GM18870 (cell line): ENCODE measurements around the gene EFTUD2.
"Not testable (repeated sequence)": the region's sequence is repeated elsewhere in the genome, so short reads cannot be mapped to it uniquely, and the experiment has no call there.

Experiments
- ATAC-seq: cut with Tn5 transposase; IDR thresholded peaks from one replicate; pipeline ENCODE4 v1.9.1; 2021; ENCODE audit warnings: moderate library complexity; ENCODE audit not compliant: unreplicated experiment

EFTUD2 gene

GRCh38 chr17:44899074-44899782 is at the start of gene EFTUD2:
Gene EFTUD2 (minus strand): TSS chr17:44899445. CDS start chr17:44894521, 4,924 bp downstream.
- no peak for ATAC-seq

- ATAC-seq = no peak
Measured at GRCh38 chr17:44948315-44948795, 49.1 kb upstream of the EFTUD2 start.

DNA sequence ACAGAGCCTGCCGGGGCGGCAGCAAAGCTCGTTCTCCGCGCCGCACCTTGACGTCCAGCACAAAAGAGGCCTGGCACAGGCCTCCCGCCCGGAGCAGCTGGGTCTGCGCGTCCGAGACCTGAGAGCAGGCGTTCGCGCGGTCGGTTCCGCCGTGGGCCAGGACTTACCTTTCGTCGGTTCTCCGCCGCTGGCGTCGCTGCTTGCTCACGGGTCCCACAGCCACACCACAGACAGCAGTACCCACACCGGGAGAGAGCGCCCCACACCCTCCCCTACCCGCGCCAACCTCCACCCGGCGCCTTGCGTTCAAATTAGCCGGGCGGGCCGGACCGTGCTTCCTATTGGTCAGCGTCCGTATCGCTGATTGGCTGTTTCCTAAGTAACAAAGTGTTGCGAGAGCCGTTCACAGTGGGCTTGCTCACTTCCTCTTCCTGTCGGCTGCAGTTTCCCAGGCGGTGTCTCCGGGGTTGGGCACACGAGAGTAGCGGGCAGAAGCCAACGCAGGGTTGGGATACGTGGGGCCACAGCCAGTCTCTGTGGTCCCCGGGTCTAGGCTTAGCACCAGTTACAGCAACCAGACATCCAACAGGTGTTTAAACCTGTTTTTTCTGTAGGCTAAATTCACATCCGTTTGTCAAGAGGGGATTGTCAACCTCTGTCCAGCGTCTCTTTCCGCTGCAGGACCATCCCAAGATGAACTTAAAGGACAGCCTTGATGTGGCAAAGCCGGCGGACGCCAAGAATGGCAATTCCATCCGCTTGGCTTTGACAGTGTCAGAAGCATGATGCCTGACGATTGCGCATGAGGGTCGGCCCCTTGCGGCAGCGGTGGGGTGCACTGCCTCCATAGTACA is 48.4 kb upstream of the EFTUD2 start, which contains the start of gene KIF18B:
TSS of gene KIF18B (minus strand) at position 313 of the 854 bp plus-strand sequence. CDS start 11,429 bp downstream, outside the sequence.
- peak; percentile 82 for ATAC-seq

DNA sequence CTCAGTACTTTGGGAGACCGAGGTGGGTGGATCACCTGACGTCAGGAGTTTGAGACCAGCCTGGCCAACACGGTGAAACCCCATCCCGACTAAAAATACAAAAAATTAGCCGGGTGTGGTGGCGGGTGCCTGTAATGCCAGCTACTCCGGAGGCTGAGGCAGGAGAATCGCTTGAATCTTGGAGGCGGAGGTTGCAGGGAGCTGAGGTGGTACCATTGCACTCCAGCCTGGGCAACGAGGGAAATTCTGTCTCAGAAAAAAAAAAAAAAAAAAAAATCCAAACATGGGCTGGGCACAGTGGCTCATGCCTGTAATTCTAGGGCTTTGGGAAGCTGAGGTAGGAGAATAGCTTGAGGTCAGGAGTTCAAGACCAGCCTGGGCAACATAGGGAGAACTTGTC is 46.4 kb upstream of the EFTUD2 start:
- ATAC-seq = not testable (repeated sequence)

DNA sequence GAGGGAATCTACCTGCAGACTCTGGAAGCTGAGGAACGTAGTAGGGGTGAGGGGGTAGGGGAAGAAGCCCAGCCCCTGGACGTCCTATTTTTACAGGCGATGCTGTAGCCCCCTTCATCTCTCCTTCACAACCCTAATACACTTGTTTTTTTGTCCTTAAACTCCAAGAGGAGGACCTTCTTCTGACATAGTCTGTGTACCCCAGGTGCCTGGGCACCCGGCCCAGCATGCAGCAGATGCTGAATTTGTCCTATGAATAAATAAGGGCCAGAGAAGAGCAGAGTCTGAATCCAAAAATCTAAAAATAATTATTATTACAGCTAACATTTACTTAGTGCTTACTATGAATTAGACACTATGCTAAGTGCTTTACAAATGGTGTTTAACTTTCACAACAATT is 43.2 kb upstream of the EFTUD2 start:
- no peak for ATAC-seq

DNA sequence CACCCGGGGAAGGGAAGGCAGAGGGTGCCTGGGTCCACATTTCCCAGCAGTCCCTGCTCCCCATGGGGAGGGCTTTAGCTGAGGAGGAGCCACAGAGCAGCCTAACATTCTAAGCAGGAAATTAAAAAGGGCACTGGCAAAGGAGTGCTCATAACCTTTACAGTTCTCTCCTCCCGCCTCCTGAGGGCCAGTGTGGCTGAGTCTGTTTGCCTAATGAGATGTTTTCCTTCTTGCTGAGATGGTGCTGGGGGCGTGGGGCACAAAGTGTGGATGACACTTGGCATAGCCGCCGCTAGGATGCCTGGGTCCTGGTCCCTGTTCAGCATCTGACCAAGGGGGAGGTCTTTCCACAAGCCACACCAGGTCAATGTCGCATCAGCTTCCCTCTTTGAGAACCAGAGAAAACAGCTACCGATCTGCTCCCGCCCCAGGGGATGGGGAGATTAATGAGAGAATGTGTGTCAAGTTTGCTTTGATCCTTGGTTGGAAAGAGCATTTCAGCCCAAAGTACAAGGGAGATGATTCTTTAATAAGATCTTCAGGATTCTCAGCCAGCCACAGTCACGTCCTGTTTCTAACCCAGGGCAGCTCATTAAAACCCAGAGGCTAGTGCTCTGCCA is 42.6 kb upstream of the EFTUD2 start:
- ATAC-seq = no peak

DNA sequence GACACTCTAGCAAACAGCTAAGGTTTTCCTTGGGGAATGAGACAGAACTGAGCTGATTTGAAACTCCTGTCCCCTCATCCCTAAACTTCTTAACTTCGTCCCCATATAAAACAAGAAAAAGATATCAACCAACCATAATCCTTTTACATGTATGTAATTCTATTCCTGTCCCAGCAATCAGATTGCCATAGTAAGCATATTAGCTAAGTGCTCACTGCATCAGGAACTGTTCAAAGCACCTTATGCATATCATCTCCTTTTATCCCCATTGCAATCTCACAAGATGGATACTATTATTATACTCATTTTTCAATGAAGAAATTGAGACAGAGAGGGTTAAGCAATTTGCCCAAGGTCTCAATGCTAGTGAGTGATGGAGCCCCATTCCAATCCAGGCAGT is 41.5 kb upstream of the EFTUD2 start:
- ATAC-seq = no peak

- ATAC-seq = no peak
Measured at GRCh38 chr17:44940317-44940716, 41.1 kb upstream of the EFTUD2 start.

- ATAC-seq = no peak
Measured at GRCh38 chr17:44935116-44935515, 35.9 kb upstream of the EFTUD2 start.

- no peak for ATAC-seq
Measured at GRCh38 chr17:44934745-44935105, 35.5 kb upstream of the EFTUD2 start.

DNA sequence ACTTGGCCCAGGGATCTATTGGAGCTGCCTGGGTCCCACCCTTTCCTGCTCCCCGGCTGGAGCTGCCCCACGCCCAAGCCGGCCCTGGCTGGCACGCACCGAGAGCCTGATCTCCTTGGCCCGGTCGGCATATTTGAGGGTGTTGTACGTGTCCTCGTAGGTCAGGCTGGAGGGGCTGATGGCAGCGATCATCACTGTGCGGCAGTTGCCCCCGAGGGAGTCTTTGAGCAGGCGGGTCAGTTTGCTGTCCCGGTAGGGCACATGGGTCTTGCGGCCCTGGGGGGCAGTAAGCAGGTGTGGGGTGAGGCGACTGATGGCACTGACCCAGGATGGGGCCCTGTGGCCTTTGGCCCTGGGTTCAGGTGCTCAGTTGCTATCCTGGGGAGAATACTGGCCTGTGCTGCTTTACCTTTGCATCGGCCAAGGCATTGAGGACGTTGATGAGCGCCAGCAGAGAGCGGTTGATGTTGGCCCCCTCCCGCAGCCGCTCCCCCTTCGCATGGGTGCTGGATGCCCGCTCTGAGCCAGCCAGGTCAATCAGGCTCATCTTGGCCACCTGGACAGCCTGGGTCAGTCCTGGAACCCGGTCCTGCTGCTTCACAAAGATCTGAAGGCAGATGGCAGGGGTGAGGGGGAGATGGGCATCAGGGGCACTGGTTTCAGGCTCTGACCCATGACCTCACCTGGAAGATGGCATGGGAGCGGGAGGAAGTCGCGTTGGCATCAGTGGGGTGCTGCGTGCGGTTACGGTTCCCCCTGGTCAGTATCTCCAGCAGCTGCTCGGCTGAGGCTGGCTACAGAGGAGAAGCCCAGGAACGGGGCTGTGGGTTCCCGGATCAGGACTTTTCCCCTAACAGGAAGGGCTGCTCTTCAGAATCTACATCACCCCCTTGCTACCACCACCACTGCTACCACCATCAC is 34.8 kb upstream of the EFTUD2 start:
- ATAC-seq = no peak

- no peak for ATAC-seq
Measured at GRCh38 chr17:44932787-44933097, 33.5 kb upstream of the EFTUD2 start.

GRCh38 chr17:44932096-44932786 is 33.0 kb upstream of the EFTUD2 start:
- ATAC-seq = no peak

GRCh38 chr17:44931376-44931775 is 32.1 kb upstream of the EFTUD2 start:
- no peak for ATAC-seq

DNA sequence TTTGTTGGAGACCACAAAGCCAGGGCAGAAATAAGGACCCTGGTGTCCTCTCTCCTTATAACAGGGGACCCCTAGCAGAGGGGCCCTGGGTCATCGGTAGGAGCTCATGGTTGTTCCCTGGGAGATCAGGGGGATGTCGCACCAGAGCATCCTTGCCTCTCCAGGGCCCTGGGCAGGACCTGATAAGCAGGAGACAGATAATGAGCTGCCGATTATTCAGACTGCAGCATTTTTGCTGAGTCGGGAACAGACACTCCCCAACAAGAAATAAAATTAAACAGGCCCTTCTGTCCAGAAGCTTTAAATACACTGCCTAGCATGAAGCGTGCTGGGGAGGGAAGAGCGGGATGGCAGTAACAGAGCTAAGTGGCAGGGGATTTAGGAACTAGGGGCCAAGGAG is 31.4 kb upstream of the EFTUD2 start:
- no peak for ATAC-seq

- ATAC-seq = no peak
Measured at GRCh38 chr17:44928950-44929720, 29.9 kb upstream of the EFTUD2 start.

DNA sequence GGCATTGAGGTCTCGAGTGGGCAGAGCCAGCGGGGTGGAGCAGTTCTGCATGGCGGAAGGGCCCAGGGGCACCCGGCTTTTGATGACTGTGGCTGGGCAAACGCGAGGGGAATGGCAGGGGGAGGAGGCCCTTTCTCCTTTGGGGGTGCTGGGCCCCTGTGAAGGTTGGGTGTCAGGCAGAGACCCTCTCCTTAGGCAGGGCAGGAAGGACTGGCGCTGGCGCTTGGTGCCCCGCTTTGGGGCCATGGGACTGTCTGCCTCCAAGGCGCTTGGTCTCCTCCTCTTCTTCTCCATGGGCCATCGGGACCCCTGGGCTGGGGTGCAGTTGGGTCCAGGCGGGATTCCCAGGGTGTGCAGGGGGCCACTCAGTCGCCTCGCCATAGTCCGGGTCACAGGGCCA is 28.9 kb upstream of the EFTUD2 start:
- no peak for ATAC-seq

- no peak for ATAC-seq
Measured at GRCh38 chr17:44927696-44928095, 28.5 kb upstream of the EFTUD2 start.

DNA sequence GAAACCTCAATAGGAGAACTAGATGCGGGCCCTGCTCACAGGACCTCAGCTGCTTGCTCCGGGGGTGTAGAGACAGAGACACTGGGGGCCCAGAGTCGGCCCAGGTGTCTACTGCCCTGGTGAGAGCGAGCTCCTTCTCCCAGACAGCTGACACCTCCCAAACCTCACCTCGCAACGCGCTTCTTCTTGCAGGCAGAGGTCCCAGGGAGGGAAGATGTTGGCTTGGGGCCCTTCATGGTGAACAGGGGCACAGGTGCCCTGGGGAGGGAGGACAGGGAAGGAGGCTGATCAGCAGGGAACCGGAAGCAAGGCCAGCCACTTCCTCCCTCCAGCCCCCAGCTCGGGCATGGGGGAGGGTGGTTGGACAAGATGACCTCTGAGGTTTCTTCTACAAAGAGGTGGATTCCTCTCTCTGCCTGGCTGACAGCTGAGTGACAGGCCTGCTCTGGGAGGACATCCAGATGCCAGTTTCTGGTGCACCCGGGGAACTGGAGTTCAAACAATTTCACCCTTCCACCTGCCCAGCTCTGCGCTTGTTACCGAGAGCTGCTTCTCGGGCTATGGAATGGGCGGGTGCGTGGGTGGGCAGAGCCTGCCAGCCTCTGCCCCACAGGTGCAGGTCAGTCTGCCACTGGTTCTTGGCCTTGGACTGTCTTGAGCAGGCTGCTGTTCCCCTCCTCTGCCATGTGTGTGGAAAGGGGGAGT is 27.7 kb upstream of the EFTUD2 start:
- ATAC-seq = no peak
